C4-2B (cell line): Measurements from ENCODE around the gene CGB2.

ENCODE experiments used
- ZFX ChIP-seq: fragments of 450-650 bp; IDR thresholded peaks from 2 replicates; pipeline ENCODE4 v1.6.1; 2017
- TF ChIP-seq, protein P1 (sequence below): fragments of 450-650 bp; conservative IDR thresholded peaks from 2 replicates; pipeline ENCODE4 v1.5.1; 2017; ENCODE audit warnings: mild to moderate bottlenecking

DNA sequence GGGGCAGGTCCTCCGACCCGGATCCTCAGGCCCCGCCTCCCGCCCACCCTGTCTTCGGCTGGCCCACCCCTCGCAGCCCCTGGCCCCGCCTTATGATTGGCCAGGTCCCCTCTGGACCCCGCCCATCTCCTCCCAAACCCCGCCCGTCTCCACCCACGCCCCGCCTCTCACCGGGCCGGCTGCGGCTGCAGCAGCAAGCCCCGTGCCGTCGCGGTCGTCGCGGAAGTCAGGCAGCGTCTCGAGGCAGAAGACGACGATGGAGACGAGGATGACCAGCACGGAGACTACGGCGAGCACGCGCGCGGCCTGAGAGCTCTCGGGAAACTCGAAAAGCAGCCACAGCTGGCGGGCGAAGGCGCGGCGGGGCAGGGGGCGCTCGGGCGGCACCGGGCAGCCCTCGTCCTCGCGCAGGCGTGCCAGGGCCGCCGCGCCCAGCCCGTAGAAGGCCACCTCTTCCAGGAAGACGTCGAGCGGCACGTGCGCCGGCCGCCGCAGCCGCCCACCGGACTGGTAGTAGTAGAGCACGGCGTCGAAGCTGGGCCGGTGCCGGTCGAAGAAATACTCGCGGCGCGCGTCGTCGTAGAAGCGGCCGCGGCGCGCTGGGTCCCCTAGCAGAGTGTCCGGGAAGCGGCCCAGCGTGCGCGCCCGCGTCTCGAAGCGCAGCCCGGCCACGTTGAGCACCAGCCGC is 40.3 kb downstream of the CGB2 start:
- TF ChIP-seq, protein P1, sequence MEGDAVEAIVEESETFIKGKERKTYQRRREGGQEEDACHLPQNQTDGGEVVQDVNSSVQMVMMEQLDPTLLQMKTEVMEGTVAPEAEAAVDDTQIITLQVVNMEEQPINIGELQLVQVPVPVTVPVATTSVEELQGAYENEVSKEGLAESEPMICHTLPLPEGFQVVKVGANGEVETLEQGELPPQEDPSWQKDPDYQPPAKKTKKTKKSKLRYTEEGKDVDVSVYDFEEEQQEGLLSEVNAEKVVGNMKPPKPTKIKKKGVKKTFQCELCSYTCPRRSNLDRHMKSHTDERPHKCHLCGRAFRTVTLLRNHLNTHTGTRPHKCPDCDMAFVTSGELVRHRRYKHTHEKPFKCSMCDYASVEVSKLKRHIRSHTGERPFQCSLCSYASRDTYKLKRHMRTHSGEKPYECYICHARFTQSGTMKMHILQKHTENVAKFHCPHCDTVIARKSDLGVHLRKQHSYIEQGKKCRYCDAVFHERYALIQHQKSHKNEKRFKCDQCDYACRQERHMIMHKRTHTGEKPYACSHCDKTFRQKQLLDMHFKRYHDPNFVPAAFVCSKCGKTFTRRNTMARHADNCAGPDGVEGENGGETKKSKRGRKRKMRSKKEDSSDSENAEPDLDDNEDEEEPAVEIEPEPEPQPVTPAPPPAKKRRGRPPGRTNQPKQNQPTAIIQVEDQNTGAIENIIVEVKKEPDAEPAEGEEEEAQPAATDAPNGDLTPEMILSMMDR, result no peak
- TF ChIP-seq ZFX, result no peak
